ENCODE data around the gene CTDP1.
"Not testable (repeated sequence)": the region's sequence is repeated elsewhere in the genome, so short reads cannot be mapped to it uniquely, and the experiment has no call there.

Gene CTDP1

GRCh38 chr18:79737426-79737825 lies 57.8 kb downstream of the CTDP1 start:
- no peak overlapping the region for H3K4ac ChIP-seq (ENCODE audit: low read depth, low read length)
- no peak overlapping the region for H2BK15ac ChIP-seq (replicated peaks; ENCODE audit: low read depth)
- H3K27ac ChIP-seq (ENCODE audit: low read depth, low read length) = no peak overlapping the region
- H2BK120ac ChIP-seq (ENCODE audit: low read depth, low read length) = no peak overlapping the region
- H3K4me2 ChIP-seq (ENCODE audit: low read length) = no peak overlapping the region
- H3K23ac ChIP-seq (ENCODE audit: low read length) = no peak overlapping the region
- H3K36me3 ChIP-seq (ENCODE audit: control insufficient read depth, insufficient read depth, low read length) = peaks cover 1% of the 10 kb centered on the region
- DNase-seq = no peak
- no peak overlapping the region for H4K8ac ChIP-seq (ENCODE audit: low read depth, low read length)
- no peaks in the 10 kb centered on the region for H3K79me2 ChIP-seq (ENCODE audit: control insufficient read depth, insufficient read depth, low read length)
- no peak overlapping the region for H4K5ac ChIP-seq (ENCODE audit: low read length)
- WGBS (ENCODE audit: extremely low coverage, insufficient coverage, low lambda C conversion rate) = no CpG with 5 or more reads among the region's 17 CpGs
- no peaks in the 10 kb centered on the region for H3K79me1 ChIP-seq (ENCODE audit: low read length)
- no peak overlapping the region for H2BK5ac ChIP-seq (ENCODE audit: low read length)
- H3K9ac ChIP-seq (ENCODE audit: low read length) = no peak overlapping the region
- no peaks in the 10 kb centered on the region for H3K4me1 ChIP-seq (ENCODE audit: control insufficient read depth, low read depth, low read length)
- H3K18ac ChIP-seq (ENCODE audit: low read length) = no peak overlapping the region
- no peak overlapping the region for H2AK5ac ChIP-seq (ENCODE audit: low read length)
- H3K56ac ChIP-seq (ENCODE audit: low read length) = no peak overlapping the region
- no peak overlapping the region for H3K4me3 ChIP-seq (ENCODE audit: low read length)
- no peaks in the 10 kb centered on the region for H3K27me3 ChIP-seq (ENCODE audit: insufficient read depth, low read length, poor library complexity)

- no peak overlapping the region for H3K56ac ChIP-seq (ENCODE audit: low read length)
- DNase-seq = no peak
- no peak overlapping the region for H2BK120ac ChIP-seq (ENCODE audit: low read depth, low read length)
- H2BK5ac ChIP-seq (ENCODE audit: low read length) = no peak overlapping the region
- no peak overlapping the region for H3K4me2 ChIP-seq (ENCODE audit: low read length)
- no peak overlapping the region for H3K9ac ChIP-seq (ENCODE audit: low read length)
- H3K4ac ChIP-seq (ENCODE audit: low read depth, low read length) = no peak overlapping the region
- no peaks in the 10 kb centered on the region for H3K4me1 ChIP-seq (ENCODE audit: control insufficient read depth, low read depth, low read length)
- H4K8ac ChIP-seq (ENCODE audit: low read depth, low read length) = no peak overlapping the region
- WGBS (ENCODE audit: extremely low coverage, insufficient coverage, low lambda C conversion rate) = no CpG with 5 or more reads among the region's 20 CpGs
- H3K4me3 ChIP-seq (ENCODE audit: low read length) = no peak overlapping the region
- H3K27me3 ChIP-seq (ENCODE audit: insufficient read depth, low read length, poor library complexity) = no peaks in the 10 kb centered on the region
- no peak overlapping the region for H3K18ac ChIP-seq (ENCODE audit: low read length)
- no peak overlapping the region for H4K5ac ChIP-seq (ENCODE audit: low read length)
- H3K79me2 ChIP-seq (ENCODE audit: control insufficient read depth, insufficient read depth, low read length) = no peaks in the 10 kb centered on the region
- no peak overlapping the region for H2AK5ac ChIP-seq (ENCODE audit: low read length)
- H2BK15ac ChIP-seq (replicated peaks; ENCODE audit: low read depth) = no peak overlapping the region
- H3K23ac ChIP-seq (ENCODE audit: low read length) = no peak overlapping the region
- no peak overlapping the region for H3K27ac ChIP-seq (ENCODE audit: low read depth, low read length)
- peaks cover 1% of the 10 kb centered on the region for H3K36me3 ChIP-seq (ENCODE audit: control insufficient read depth, insufficient read depth, low read length)
- H3K79me1 ChIP-seq (ENCODE audit: low read length) = no peaks in the 10 kb centered on the region
Observed at GRCh38 chr18:79738041-79738461, 58.4 kb downstream of the CTDP1 start.

DNA sequence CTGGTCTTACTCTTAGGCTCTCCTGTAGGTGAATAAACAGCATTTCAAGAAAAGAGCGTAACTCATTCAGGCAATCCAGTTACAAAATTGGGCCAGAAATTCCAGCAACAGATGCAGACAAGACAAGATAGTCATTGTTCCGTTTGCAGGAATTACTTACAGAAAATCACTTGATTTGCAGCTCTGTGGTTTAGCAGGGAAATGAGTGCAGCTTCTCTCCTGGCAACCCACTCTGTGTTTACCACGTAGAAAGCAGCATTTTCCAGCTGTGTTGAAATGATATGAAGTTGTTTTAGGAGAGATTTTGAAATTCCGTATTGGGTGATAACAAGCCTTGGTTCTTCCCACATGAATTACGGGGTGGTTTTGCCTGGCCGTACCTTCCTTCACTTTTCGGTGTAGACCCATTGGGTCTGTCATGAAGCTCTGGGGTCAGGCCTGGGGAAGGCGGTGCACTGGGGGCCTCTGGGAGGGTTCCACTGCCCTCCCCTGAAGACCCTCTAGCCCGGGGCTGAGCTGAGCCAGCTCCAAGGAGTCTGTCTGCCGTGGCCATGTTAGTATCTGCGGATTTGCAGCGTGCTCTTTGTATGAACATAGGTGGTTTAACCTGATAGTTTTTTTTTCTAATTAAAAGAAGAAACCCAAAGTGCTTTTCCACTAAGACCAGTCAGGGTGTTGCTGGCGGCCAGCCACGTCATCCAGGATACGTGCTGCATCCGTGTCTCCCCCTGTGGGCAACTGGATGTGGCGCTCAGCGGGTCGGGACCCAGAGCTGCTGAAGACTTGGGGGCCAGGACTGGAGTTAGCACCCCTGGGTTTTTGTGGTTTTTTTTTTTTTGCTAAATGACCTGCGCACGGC lies 59.2 kb downstream of the CTDP1 start:
- no peaks in the 10 kb centered on the region for H3K79me2 ChIP-seq (ENCODE audit: control insufficient read depth, insufficient read depth, low read length)
- H2BK5ac ChIP-seq (ENCODE audit: low read length) = no peak overlapping the region
- no peak overlapping the region for H3K4ac ChIP-seq (ENCODE audit: low read depth, low read length)
- H3K56ac ChIP-seq (ENCODE audit: low read length) = no peak overlapping the region
- H2BK120ac ChIP-seq (ENCODE audit: low read depth, low read length) = no peak overlapping the region
- no peak overlapping the region for H3K18ac ChIP-seq (ENCODE audit: low read length)
- DNase-seq = no peak
- H3K36me3 ChIP-seq (ENCODE audit: control insufficient read depth, insufficient read depth, low read length) = peaks cover 1% of the 10 kb centered on the region
- no peak overlapping the region for H4K5ac ChIP-seq (ENCODE audit: low read length)
- H3K4me1 ChIP-seq (ENCODE audit: control insufficient read depth, low read depth, low read length) = no peaks in the 10 kb centered on the region
- H3K27ac ChIP-seq (ENCODE audit: low read depth, low read length) = no peak overlapping the region
- no CpG with 5 or more reads among the region's 21 CpGs for WGBS (ENCODE audit: extremely low coverage, insufficient coverage, low lambda C conversion rate)
- H2BK15ac ChIP-seq (replicated peaks; ENCODE audit: low read depth) = no peak overlapping the region
- H3K79me1 ChIP-seq (ENCODE audit: low read length) = no peaks in the 10 kb centered on the region
- H3K4me3 ChIP-seq (ENCODE audit: low read length) = no peak overlapping the region
- H3K27me3 ChIP-seq (ENCODE audit: insufficient read depth, low read length, poor library complexity) = no peaks in the 10 kb centered on the region
- H4K8ac ChIP-seq (ENCODE audit: low read depth, low read length) = no peak overlapping the region
- H3K23ac ChIP-seq (ENCODE audit: low read length) = no peak overlapping the region
- no peak overlapping the region for H2AK5ac ChIP-seq (ENCODE audit: low read length)
- H3K9ac ChIP-seq (ENCODE audit: low read length) = no peak overlapping the region
- H3K4me2 ChIP-seq (ENCODE audit: low read length) = no peak overlapping the region

- no peak overlapping the region for H3K27ac ChIP-seq (ENCODE audit: low read depth, low read length)
- peaks cover 1% of the 10 kb centered on the region for H3K36me3 ChIP-seq (ENCODE audit: control insufficient read depth, insufficient read depth, low read length)
- no CpG with 5 or more reads among the region's 15 CpGs for WGBS (ENCODE audit: extremely low coverage, insufficient coverage, low lambda C conversion rate)
- H3K56ac ChIP-seq (ENCODE audit: low read length) = no peak overlapping the region
- no peak overlapping the region for H2AK5ac ChIP-seq (ENCODE audit: low read length)
- H2BK15ac ChIP-seq (replicated peaks; ENCODE audit: low read depth) = no peak overlapping the region
- no peak overlapping the region for H3K18ac ChIP-seq (ENCODE audit: low read length)
- no peak overlapping the region for H3K4me3 ChIP-seq (ENCODE audit: low read length)
- H2BK5ac ChIP-seq (ENCODE audit: low read length) = no peak overlapping the region
- no peaks in the 10 kb centered on the region for H3K27me3 ChIP-seq (ENCODE audit: insufficient read depth, low read length, poor library complexity)
- no peak overlapping the region for H3K4me2 ChIP-seq (ENCODE audit: low read length)
- H3K79me2 ChIP-seq (ENCODE audit: control insufficient read depth, insufficient read depth, low read length) = no peaks in the 10 kb centered on the region
- no peak overlapping the region for H3K9ac ChIP-seq (ENCODE audit: low read length)
- DNase-seq = no peak
- no peak overlapping the region for H3K4ac ChIP-seq (ENCODE audit: low read depth, low read length)
- H3K79me1 ChIP-seq (ENCODE audit: low read length) = no peaks in the 10 kb centered on the region
- H2BK120ac ChIP-seq (ENCODE audit: low read depth, low read length) = no peak overlapping the region
- H3K4me1 ChIP-seq (ENCODE audit: control insufficient read depth, low read depth, low read length) = no peaks in the 10 kb centered on the region
- H3K23ac ChIP-seq (ENCODE audit: low read length) = no peak overlapping the region
- no peak overlapping the region for H4K5ac ChIP-seq (ENCODE audit: low read length)
- H4K8ac ChIP-seq (ENCODE audit: low read depth, low read length) = no peak overlapping the region
Observed at GRCh38 chr18:79739440-79739778, 59.8 kb downstream of the CTDP1 start.

- DNase-seq; H3K27ac ChIP-seq (ENCODE audit: low read depth, low read length); H3K56ac ChIP-seq (ENCODE audit: low read length); H3K23ac ChIP-seq (ENCODE audit: low read length); H3K18ac ChIP-seq (ENCODE audit: low read length); H3K79me2 ChIP-seq (ENCODE audit: control insufficient read depth, insufficient read depth, low read length); H2AK5ac ChIP-seq (ENCODE audit: low read length); H3K4me2 ChIP-seq (ENCODE audit: low read length); H3K79me1 ChIP-seq (ENCODE audit: low read length); H2BK5ac ChIP-seq (ENCODE audit: low read length); H4K8ac ChIP-seq (ENCODE audit: low read depth, low read length); H3K4me1 ChIP-seq (ENCODE audit: control insufficient read depth, low read depth, low read length); H3K27me3 ChIP-seq (ENCODE audit: insufficient read depth, low read length, poor library complexity); H2BK15ac ChIP-seq (replicated peaks; ENCODE audit: low read depth); H3K4me3 ChIP-seq (ENCODE audit: low read length); H4K5ac ChIP-seq (ENCODE audit: low read length); H3K36me3 ChIP-seq (ENCODE audit: control insufficient read depth, insufficient read depth, low read length); H2BK120ac ChIP-seq (ENCODE audit: low read depth, low read length); H3K4ac ChIP-seq (ENCODE audit: low read depth, low read length); H3K9ac ChIP-seq (ENCODE audit: low read length): not testable (repeated sequence)
- WGBS (ENCODE audit: extremely low coverage, insufficient coverage, low lambda C conversion rate) = no CpG with 5 or more reads among the region's 27 CpGs
Observed at GRCh38 chr18:79740047-79740446, 60.4 kb downstream of the CTDP1 start.
